Neural cell (in vitro differentiated cells): Measurements from ENCODE around the gene CASKIN2. TPM values are rescaled to one million over a fixed set of nuclear protein-coding genes. Genes with fewer than 3 reads are reported as not detected.

ENCODE experiments used
- H2AFZ ChIP-seq: fragments of 200-600, 300-800 bp; sonication (generic), shearing (Covaris generic); 2 replicates; pipeline ENCODE4 v1.6.0; 2014; ENCODE audit warnings: low read depth, mild to moderate bottlenecking, antibody characterized with exemption, low read length, moderate library complexity
- H3F3A ChIP-seq: fragments of 200-600 bp; shearing (Covaris generic); 2 replicates; pipeline ENCODE4 v1.6.1; 2016; ENCODE audit warnings: mild to moderate bottlenecking, moderate library complexity, mixed read lengths, antibody characterized with exemption, low read length; ENCODE audit not compliant: insufficient read depth, poor library complexity, severe bottlenecking
- H3K27ac ChIP-seq: fragments of 200-600, 300-800 bp; sonication (generic), shearing (Covaris generic); 2 replicates; pipeline ENCODE4 v1.5.1; 2014; ENCODE audit warnings: mild to moderate bottlenecking, low read length, moderate library complexity
- H3K27me3 ChIP-seq: fragments of 300-800, 200-600 bp; sonication (generic), shearing (Covaris generic); 2 replicates; pipeline ENCODE4 v1.6.0; 2014; ENCODE audit warnings: mild to moderate bottlenecking, low read depth, low read length, moderate library complexity; ENCODE audit not compliant: insufficient read depth
- H3K36me3 ChIP-seq: fragments of 300-800, 200-600 bp; sonication (generic), shearing (Covaris generic); 2 replicates; pipeline ENCODE4 v1.5.1; 2014; ENCODE audit warnings: mild to moderate bottlenecking, antibody characterized with exemption, low read length, moderate library complexity; ENCODE audit not compliant: insufficient read depth
- H3K4me2 ChIP-seq: fragments of 300-800, 200-600 bp; sonication (generic), shearing (Covaris generic); 2 replicates; pipeline ENCODE4 v1.6.0; 2014; ENCODE audit warnings: mild to moderate bottlenecking, low read length
- H3K4me3 ChIP-seq: fragments of 300-800, 200-600 bp; sonication (generic), shearing (Covaris generic); 2 replicates; pipeline ENCODE4 v1.5.1; 2014; ENCODE audit warnings: mild to moderate bottlenecking, low read length, moderate library complexity
- H3K79me2 ChIP-seq: fragments of 200-600 bp; shearing (Covaris generic); replicated peaks from 2 replicates; pipeline ENCODE4 v1.6.0; 2014; ENCODE audit warnings: mild to moderate bottlenecking, low read length, moderate library complexity; ENCODE audit not compliant: insufficient read depth
- H3K9ac ChIP-seq: fragments of 300-800, 200-600 bp; sonication (generic), shearing (Covaris generic); 2 replicates; pipeline ENCODE4 v1.6.1; 2016; ENCODE audit warnings: mild to moderate bottlenecking, low read length, mixed read lengths
- H3K9me2 ChIP-seq: fragments of 200-600 bp; shearing (Covaris generic); 2 replicates; pipeline ENCODE4 v1.6.1; 2016; ENCODE audit warnings: mild to moderate bottlenecking, low read length, mixed read lengths; ENCODE audit not compliant: insufficient read depth
- H3K9me3 ChIP-seq: fragments of 200-600, 300-800 bp; sonication (generic), shearing (Covaris generic); 2 replicates; pipeline ENCODE4 v1.6.1; 2016; ENCODE audit warnings: mild to moderate bottlenecking, mixed run types, low read length, moderate library complexity, mixed read lengths
- H4K20me1 ChIP-seq: fragments of 200-600 bp; shearing (Covaris generic); 2 replicates; pipeline ENCODE4 v1.6.1; 2016; ENCODE audit warnings: mild to moderate bottlenecking, mixed run types; ENCODE audit not compliant: insufficient read depth
- EP300 ChIP-seq: fragments of 450-650 bp; conservative IDR thresholded peaks from 2 replicates; pipeline ENCODE4 v1.6.1; 2014; ENCODE audit warnings: antibody characterized with exemption, mild to moderate bottlenecking, moderate library complexity; ENCODE audit not compliant: poor library complexity, severe bottlenecking
- EZH2 ChIP-seq: fragments of 200-600, 300-800 bp; shearing (Covaris generic), sonication (generic); IDR thresholded peaks from 2 replicates; pipeline ENCODE4 v1.6.1; 2014; ENCODE audit warnings: antibody characterized with exemption, low read length, borderline replicate concordance, mild to moderate bottlenecking; ENCODE audit not compliant: insufficient read depth, poor library complexity, severe bottlenecking
- MXI1 ChIP-seq: fragments of 450-650 bp; conservative IDR thresholded peaks from 2 replicates; pipeline ENCODE4 v1.6.1; 2014; ENCODE audit warnings: antibody characterized with exemption, mild to moderate bottlenecking; ENCODE audit not compliant: poor library complexity, severe bottlenecking
- POLR2AphosphoS5 ChIP-seq: IDR thresholded peaks from 2 replicates; pipeline ENCODE4 v1.6.1; 2012
- RAD21 ChIP-seq: fragments of 450-650 bp; conservative IDR thresholded peaks from 2 replicates; pipeline ENCODE4 v1.6.1; 2014; ENCODE audit warnings: antibody characterized with exemption, mild to moderate bottlenecking, moderate library complexity
- SMC3 ChIP-seq: fragments of 450-650 bp; conservative IDR thresholded peaks from 2 replicates; pipeline ENCODE4 v1.6.1; 2014; ENCODE audit warnings: antibody characterized with exemption, mild to moderate bottlenecking, moderate library complexity; ENCODE audit not compliant: poor library complexity
- TAF1 ChIP-seq: IDR thresholded peaks from 2 replicates; pipeline ENCODE4 v1.6.1; 2012; ENCODE audit warnings: low read depth
- polyA plus RNA-seq: library from polyadenylated mRNA; depleted of rRNA; stranded (reverse); fragments of >200 nt; gene quantifications from 2 replicates; pipeline ENCODE4 v1.2.3, GENCODE V29; 2014
- TF ChIP-seq, protein P1 (sequence below): IDR thresholded peaks from 2 replicates; pipeline ENCODE4 v1.6.1; 2012; ENCODE audit warnings: borderline replicate concordance
- TF ChIP-seq, protein P2 (sequence below): fragments of 450-650 bp; IDR thresholded peaks from 2 replicates; pipeline ENCODE4 v1.5.1; 2014; ENCODE audit warnings: antibody characterized with exemption, mild to moderate bottlenecking, moderate library complexity; ENCODE audit not compliant: poor library complexity, severe bottlenecking

The CASKIN2 gene
- polyA plus RNA-seq, 1 donor from 2014 or later: 2.8 TPM

DNA sequence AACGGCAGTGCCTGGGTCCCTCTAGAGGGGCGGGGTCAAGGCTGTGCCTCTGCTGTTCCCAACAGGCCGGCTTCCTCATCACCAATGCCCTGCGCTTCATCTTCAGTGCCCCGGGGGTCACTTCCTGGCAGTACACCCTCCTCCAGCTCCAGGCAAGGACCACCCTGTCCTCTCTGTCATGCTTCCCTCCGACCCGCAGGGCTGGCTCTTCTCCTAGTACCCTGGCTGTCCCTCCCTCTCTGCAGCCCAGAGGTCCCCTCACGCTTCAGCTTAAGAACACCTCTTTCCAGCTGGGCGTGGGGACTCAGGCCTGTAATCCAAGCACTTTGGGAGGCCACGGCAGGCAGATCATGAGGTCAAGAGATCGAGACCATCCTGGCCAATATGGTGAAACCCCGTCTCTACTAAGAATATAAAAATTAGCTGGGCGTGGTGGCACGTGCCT is 25.8 kb downstream of the CASKIN2 start:
- H4K20me1 ChIP-seq: no peaks in the 10 kb centered on the region
- no peak for TF ChIP-seq EZH2
- TF ChIP-seq, protein P1, sequence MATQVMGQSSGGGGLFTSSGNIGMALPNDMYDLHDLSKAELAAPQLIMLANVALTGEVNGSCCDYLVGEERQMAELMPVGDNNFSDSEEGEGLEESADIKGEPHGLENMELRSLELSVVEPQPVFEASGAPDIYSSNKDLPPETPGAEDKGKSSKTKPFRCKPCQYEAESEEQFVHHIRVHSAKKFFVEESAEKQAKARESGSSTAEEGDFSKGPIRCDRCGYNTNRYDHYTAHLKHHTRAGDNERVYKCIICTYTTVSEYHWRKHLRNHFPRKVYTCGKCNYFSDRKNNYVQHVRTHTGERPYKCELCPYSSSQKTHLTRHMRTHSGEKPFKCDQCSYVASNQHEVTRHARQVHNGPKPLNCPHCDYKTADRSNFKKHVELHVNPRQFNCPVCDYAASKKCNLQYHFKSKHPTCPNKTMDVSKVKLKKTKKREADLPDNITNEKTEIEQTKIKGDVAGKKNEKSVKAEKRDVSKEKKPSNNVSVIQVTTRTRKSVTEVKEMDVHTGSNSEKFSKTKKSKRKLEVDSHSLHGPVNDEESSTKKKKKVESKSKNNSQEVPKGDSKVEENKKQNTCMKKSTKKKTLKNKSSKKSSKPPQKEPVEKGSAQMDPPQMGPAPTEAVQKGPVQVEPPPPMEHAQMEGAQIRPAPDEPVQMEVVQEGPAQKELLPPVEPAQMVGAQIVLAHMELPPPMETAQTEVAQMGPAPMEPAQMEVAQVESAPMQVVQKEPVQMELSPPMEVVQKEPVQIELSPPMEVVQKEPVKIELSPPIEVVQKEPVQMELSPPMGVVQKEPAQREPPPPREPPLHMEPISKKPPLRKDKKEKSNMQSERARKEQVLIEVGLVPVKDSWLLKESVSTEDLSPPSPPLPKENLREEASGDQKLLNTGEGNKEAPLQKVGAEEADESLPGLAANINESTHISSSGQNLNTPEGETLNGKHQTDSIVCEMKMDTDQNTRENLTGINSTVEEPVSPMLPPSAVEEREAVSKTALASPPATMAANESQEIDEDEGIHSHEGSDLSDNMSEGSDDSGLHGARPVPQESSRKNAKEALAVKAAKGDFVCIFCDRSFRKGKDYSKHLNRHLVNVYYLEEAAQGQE: no peak
- no peak for TF ChIP-seq RAD21
- TF ChIP-seq, protein P2, sequence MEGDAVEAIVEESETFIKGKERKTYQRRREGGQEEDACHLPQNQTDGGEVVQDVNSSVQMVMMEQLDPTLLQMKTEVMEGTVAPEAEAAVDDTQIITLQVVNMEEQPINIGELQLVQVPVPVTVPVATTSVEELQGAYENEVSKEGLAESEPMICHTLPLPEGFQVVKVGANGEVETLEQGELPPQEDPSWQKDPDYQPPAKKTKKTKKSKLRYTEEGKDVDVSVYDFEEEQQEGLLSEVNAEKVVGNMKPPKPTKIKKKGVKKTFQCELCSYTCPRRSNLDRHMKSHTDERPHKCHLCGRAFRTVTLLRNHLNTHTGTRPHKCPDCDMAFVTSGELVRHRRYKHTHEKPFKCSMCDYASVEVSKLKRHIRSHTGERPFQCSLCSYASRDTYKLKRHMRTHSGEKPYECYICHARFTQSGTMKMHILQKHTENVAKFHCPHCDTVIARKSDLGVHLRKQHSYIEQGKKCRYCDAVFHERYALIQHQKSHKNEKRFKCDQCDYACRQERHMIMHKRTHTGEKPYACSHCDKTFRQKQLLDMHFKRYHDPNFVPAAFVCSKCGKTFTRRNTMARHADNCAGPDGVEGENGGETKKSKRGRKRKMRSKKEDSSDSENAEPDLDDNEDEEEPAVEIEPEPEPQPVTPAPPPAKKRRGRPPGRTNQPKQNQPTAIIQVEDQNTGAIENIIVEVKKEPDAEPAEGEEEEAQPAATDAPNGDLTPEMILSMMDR: no peak
- no peak for TF ChIP-seq EP300
- TF ChIP-seq MXI1: no peak
- no peak for TF ChIP-seq SMC3
- TF ChIP-seq TAF1: no peak
- no peak for TF ChIP-seq POLR2AphosphoS5
- H3K36me3 ChIP-seq: no peaks in the 10 kb centered on the region

DNA sequence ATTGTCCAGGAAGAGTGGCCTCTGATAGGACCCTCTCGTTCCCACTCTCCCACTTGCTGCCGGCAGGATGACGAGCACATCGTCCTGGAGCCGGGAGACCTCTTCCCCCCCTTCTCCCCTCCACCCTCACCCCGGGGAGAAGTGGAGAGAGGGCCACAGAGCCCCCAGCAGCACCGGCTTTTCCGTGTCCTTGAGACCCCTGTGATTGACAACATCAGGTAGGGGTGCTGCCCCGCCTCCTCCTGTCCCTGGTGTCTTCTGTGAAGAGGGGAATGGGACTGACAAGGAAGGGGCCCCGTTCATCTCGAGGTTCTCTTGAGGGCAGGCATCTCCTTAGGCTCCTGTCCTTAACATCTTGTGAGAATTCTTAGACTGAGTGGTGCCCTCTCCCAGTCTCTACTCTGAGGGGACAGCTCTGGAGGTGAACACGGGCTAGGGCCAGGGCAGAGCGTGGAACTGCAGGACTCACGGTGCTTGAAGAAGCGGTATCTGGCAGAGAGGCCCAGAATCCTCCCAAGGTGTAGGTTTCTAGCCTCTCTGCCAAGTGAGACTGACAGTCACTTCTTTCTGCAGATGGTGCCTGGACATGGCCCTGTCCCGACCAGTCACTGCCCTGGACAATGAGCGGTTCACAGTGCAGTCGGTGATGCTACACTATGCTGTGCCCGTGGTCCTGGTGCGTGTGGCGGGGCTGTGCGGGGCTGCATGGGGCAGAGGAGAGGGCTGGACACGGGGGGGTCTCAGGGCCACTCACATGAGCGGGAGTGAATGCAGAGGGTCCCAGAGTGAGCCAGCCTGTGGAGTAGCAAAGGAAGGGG is 26.4 kb downstream of the CASKIN2 start:
- TF ChIP-seq RAD21 (no peak), MXI1 (no peak), EP300 (no peak)
- no peaks in the 10 kb centered on the region for H4K20me1 ChIP-seq
- no peak overlapping the region for H3K9ac ChIP-seq
- H3K4me2 ChIP-seq: no peak overlapping the region
- H2AFZ ChIP-seq: no peak overlapping the region
- no peaks in the 10 kb centered on the region for H3K9me3 ChIP-seq
- no peak overlapping the region for H3K27ac ChIP-seq
- no peaks in the 10 kb centered on the region for H3K36me3 ChIP-seq
- no peaks in the 10 kb centered on the region for H3F3A ChIP-seq
- no peaks in the 10 kb centered on the region for H3K9me2 ChIP-seq
- no peak overlapping the region for H3K4me3 ChIP-seq
- H3K27me3 ChIP-seq: no peaks in the 10 kb centered on the region
- no peaks in the 10 kb centered on the region for H3K79me2 ChIP-seq

More for the DNA sequence above, 25.8 kb downstream of the CASKIN2 start:
- Histone ChIP-seq H3K27ac (no peak overlapping the region), H3K9ac (no peak overlapping the region), H3K4me2 (no peak overlapping the region), H2AFZ (no peak overlapping the region), H3K9me2 (no peaks in the 10 kb centered on the region), H3K4me3 (no peak overlapping the region), H3K27me3 (no peaks in the 10 kb centered on the region), H3K79me2 (no peaks in the 10 kb centered on the region), H3F3A (no peaks in the 10 kb centered on the region), H3K9me3 (no peaks in the 10 kb centered on the region)
